ENCODE results near the gene AP3D1.

DNA sequence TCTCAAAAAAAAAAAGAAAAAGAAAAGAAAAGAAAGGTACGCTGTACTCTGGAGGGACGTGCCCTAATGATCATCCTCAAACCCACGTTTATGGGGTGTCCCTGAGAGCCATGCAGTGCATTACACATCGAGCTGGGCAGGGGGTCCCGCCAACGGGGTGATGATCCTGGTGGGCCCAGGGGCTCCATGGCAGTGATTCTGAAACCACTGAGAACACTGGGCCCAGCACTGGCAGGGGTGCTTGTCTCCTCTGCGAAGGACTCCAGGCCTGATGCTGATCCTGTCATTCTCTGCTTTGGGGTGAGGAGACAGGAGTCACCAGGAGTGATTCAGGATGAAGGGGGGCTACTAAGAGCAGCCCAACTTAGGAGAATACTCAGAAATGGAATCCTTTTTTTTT, 74.0 kb downstream of the AP3D1 start:
- TF ChIP-seq, protein P1, sequence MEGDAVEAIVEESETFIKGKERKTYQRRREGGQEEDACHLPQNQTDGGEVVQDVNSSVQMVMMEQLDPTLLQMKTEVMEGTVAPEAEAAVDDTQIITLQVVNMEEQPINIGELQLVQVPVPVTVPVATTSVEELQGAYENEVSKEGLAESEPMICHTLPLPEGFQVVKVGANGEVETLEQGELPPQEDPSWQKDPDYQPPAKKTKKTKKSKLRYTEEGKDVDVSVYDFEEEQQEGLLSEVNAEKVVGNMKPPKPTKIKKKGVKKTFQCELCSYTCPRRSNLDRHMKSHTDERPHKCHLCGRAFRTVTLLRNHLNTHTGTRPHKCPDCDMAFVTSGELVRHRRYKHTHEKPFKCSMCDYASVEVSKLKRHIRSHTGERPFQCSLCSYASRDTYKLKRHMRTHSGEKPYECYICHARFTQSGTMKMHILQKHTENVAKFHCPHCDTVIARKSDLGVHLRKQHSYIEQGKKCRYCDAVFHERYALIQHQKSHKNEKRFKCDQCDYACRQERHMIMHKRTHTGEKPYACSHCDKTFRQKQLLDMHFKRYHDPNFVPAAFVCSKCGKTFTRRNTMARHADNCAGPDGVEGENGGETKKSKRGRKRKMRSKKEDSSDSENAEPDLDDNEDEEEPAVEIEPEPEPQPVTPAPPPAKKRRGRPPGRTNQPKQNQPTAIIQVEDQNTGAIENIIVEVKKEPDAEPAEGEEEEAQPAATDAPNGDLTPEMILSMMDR (IDR thresholded peaks at IDR 0.05; ENCODE audit: low read depth, low read length) = no peak
- TF ChIP-seq EZH2phosphoT487 (IDR thresholded peaks at IDR 0.05; ENCODE audit: low read depth) = no peak

All from OCI-LY3 (cell line).